Ishikawa (cell line): Measurements from ENCODE around the gene TIMM50.

ENCODE experiments used
- CEBPB ChIP-seq: IDR thresholded peaks from 2 replicates; pipeline ENCODE4 v1.6.1; 2012
- CREB1 ChIP-seq: IDR thresholded peaks from 2 replicates; pipeline ENCODE4 v1.6.1; 2012; ENCODE audit warnings: low read depth
- EGR1 ChIP-seq: IDR thresholded peaks from 2 replicates; pipeline ENCODE4 v1.6.1; 2012
- EP300 ChIP-seq: IDR thresholded peaks from 2 replicates; pipeline ENCODE4 v1.6.1; 2012; ENCODE audit warnings: borderline replicate concordance
- FOXM1 ChIP-seq: IDR thresholded peaks from 2 replicates; pipeline ENCODE4 v1.6.1; 2012; ENCODE audit warnings: low read depth, borderline replicate concordance
- NFIC ChIP-seq: IDR thresholded peaks from 2 replicates; pipeline ENCODE4 v1.6.1; 2012
- RAD21 ChIP-seq: IDR thresholded peaks from 2 replicates; pipeline ENCODE4 v1.6.1; 2012; ENCODE audit warnings: low read depth
- TAF1 ChIP-seq: IDR thresholded peaks from 2 replicates; pipeline ENCODE4 v1.6.1; 2012; ENCODE audit warnings: low read depth, mild to moderate bottlenecking
- TCF12 ChIP-seq: IDR thresholded peaks from 2 replicates; pipeline ENCODE4 v1.6.1; 2012; ENCODE audit warnings: low read depth
- TEAD4 ChIP-seq: IDR thresholded peaks from 2 replicates; pipeline ENCODE4 v1.6.1; 2012
- YY1 ChIP-seq: IDR thresholded peaks from 2 replicates; pipeline ENCODE4 v1.6.1; 2012; ENCODE audit warnings: low read depth
- ZBTB7A ChIP-seq: IDR thresholded peaks from 2 replicates; pipeline ENCODE4 v1.6.1; 2012; ENCODE audit warnings: low read depth
- TF ChIP-seq, protein P1 (sequence below): IDR thresholded peaks from 2 replicates; pipeline ENCODE4 v1.6.1; 2012
- TF ChIP-seq, protein P2 (sequence below): IDR thresholded peaks from 2 replicates; pipeline ENCODE4 v1.6.1; 2012
- TF ChIP-seq, protein P3 (sequence below): IDR thresholded peaks from 2 replicates; pipeline ENCODE4 v1.6.1; 2012; ENCODE audit warnings: low read depth, mild to moderate bottlenecking

The TIMM50 gene

DNA sequence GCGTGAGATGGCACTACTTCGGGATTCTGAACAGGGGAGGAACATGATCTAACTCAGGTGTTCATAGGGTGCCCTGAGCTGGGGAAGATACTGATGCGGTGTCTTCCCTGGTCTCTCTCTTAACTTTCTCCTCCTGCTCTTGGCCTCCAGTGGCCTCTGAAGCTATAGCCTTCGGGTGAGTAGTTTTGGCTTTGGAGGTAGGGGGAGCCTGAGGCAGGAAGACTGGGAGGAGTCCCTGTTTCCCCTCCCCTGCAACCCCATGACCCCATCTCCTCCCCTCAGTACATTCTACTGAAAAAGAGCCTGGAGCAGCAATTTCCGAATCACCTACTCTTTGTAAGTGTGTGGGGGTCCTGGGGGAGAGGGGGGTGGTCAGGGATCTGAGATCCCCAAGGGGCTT, 37.8 kb downstream of the TIMM50 start:
- TF ChIP-seq EP300, result no peak
- TF ChIP-seq CREB1, result no peak
- TF ChIP-seq TAF1, result no peak
- no peak for TF ChIP-seq NFIC
- no peak for TF ChIP-seq FOXM1
- no peak for TF ChIP-seq RAD21
- no peak for TF ChIP-seq CEBPB
- TF ChIP-seq, protein P1, sequence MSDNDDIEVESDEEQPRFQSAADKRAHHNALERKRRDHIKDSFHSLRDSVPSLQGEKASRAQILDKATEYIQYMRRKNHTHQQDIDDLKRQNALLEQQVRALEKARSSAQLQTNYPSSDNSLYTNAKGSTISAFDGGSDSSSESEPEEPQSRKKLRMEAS, result no peak
- no peak for TF ChIP-seq ZBTB7A
- TF ChIP-seq TEAD4, result no peak
- no peak for TF ChIP-seq TCF12
- TF ChIP-seq EGR1, result no peak
- TF ChIP-seq, protein P2, sequence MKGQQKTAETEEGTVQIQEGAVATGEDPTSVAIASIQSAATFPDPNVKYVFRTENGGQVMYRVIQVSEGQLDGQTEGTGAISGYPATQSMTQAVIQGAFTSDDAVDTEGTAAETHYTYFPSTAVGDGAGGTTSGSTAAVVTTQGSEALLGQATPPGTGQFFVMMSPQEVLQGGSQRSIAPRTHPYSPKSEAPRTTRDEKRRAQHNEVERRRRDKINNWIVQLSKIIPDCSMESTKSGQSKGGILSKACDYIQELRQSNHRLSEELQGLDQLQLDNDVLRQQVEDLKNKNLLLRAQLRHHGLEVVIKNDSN, result no peak
- TF ChIP-seq, protein P3, sequence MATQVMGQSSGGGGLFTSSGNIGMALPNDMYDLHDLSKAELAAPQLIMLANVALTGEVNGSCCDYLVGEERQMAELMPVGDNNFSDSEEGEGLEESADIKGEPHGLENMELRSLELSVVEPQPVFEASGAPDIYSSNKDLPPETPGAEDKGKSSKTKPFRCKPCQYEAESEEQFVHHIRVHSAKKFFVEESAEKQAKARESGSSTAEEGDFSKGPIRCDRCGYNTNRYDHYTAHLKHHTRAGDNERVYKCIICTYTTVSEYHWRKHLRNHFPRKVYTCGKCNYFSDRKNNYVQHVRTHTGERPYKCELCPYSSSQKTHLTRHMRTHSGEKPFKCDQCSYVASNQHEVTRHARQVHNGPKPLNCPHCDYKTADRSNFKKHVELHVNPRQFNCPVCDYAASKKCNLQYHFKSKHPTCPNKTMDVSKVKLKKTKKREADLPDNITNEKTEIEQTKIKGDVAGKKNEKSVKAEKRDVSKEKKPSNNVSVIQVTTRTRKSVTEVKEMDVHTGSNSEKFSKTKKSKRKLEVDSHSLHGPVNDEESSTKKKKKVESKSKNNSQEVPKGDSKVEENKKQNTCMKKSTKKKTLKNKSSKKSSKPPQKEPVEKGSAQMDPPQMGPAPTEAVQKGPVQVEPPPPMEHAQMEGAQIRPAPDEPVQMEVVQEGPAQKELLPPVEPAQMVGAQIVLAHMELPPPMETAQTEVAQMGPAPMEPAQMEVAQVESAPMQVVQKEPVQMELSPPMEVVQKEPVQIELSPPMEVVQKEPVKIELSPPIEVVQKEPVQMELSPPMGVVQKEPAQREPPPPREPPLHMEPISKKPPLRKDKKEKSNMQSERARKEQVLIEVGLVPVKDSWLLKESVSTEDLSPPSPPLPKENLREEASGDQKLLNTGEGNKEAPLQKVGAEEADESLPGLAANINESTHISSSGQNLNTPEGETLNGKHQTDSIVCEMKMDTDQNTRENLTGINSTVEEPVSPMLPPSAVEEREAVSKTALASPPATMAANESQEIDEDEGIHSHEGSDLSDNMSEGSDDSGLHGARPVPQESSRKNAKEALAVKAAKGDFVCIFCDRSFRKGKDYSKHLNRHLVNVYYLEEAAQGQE, result no peak

DNA sequence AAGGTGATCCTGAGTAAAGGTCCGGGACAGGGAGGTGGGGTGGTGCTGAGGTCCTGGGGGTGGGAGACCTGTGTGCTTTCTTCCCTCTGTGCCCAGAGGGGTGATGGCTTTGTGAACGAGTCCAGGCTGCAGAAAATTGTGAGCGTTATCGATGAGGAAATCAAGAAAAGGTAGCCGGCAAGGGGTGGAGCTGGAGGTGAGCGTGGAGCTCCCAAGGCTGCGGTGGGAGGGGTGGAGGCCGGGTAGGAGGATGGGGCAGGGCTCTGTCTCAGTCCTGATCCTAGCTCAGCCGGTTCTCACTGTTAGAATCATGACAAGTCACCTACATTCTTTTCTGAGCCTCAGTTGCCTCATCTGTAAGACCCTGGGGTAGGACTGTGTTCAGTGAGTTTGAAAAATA, 38.3 kb downstream of the TIMM50 start:
- no peak for TF ChIP-seq TAF1
- TF ChIP-seq EP300, result no peak
- TF ChIP-seq YY1, result no peak
- no peak for TF ChIP-seq EGR1
- TF ChIP-seq FOXM1, result no peak
- TF ChIP-seq, protein P3, result no peak
- TF ChIP-seq, protein P2, result no peak
- no peak for TF ChIP-seq NFIC
- TF ChIP-seq TCF12, result no peak

DNA sequence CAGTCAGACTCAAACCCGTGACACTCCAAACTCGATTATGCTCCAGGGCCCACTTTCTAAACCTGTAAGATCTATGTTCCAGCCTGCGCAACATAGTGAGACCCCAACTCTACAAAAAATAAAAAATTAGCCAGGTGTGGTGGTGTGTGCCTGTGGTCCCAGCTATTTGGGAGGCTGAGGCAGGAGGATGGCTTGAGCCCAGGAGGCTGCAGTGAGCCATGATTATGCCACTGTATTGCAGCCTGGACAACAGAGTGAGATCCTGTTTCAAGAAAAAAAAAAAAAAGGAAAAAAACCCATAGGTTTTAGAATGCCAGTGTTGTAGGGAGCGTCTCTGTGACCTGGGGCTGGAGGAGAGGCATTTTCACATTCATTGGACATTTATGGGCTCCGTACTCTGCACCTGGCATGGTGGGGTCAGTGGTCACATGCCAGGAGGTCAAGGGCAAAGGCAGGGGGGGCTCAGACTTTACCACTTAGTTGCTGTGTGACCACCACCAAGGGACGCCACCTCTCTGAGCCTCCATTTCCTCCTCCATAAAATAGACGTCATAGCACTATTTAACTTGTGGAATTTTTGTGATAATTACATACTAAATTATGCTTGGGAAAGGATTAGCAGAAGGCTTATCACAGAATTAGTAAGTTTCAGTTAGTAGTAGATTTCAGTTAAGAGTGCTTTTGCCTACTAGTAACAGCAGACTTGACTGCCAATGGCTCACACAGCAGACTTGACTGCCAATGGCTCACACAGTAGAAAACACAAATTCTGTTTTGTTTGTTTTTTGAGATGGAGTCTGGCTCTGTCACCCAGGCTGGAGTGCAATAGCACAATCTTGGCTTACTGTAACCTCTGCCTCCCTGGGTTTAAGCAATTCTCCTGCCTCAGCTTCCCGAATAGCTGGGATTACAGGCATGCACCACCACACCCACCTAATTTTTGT, 40.2 kb downstream of the TIMM50 start:
- TF ChIP-seq TCF12 (no peak), ZBTB7A (no peak), TAF1 (no peak), EGR1 (no peak), TEAD4 (no peak), YY1 (no peak), CEBPB (no peak), EP300 (no peak), FOXM1 (no peak), RAD21 (no peak), NFIC (no peak), CREB1 (no peak)
- TF ChIP-seq, protein P3, result no peak
- TF ChIP-seq, protein P1, result no peak
- TF ChIP-seq, protein P2, result no peak
